Gastrocnemius medialis (tissue), 4 donors: ENCODE results near the gene LTBP1. TPM values are rescaled to one million over a fixed set of nuclear protein-coding genes. Genes with fewer than 3 reads are reported as not detected.

Experiments
- ATAC-seq, 2 donors: fragments of 150-250 bp; one replicate each; pipeline ENCODE4 v1.9.1; 2016
- DNase-seq, 2 donors: peaks; one replicate each; pipeline ENCODE4 v3.0.0-alpha.2; 2019
- H3K27ac ChIP-seq, 4 donors: fragments of 200-600 bp; sonication (generic); 1 replicate in 1 of 4; 2 replicates in 3 of 4; pipeline ENCODE4 v1.5.1; 2016 to 2018; ENCODE audit warnings: mild to moderate bottlenecking in 2 of 4, moderate library complexity in 1 of 4
- H3K27me3 ChIP-seq, 3 donors: fragments of 200-600 bp; sonication (generic) in 2 of 3; 1 replicate in 1 of 3; 2 replicates in 2 of 3; pipeline versions ENCODE4 v1.5.1 to v1.6.0; 2016 to 2019; ENCODE audit warnings: mild to moderate bottlenecking in 1 of 3, moderate library complexity in 1 of 3
- H3K36me3 ChIP-seq, 2 donors: fragments of 200-600 bp; sonication (generic) in 1 of 2; one replicate each; pipeline ENCODE4 v1.5.1; 2017 to 2018
- H3K4me1 ChIP-seq, 2 donors: fragments of 200-600 bp; sonication (generic) in 1 of 2; one replicate each; pipeline ENCODE4 v1.5.1; 2016 to 2017; ENCODE audit warnings: mild to moderate bottlenecking in 2 of 2
- H3K4me3 ChIP-seq, 4 donors: fragments of 200-600 bp; sonication (generic) in 3 of 4; 1 replicate in 1 of 4; 2 replicates in 3 of 4; pipeline ENCODE4 v1.5.1; 2016 to 2019; ENCODE audit warnings: mild to moderate bottlenecking in 2 of 4
- H3K9me3 ChIP-seq, 3 donors: fragments of 200-600 bp; sonication (generic) in 2 of 3; 1 replicate in 1 of 3; 2 replicates in 2 of 3; pipeline ENCODE4 v1.5.1; 2016 to 2019
- CTCF ChIP-seq, 5 experiments: fragments of 450-650 bp in 3 of 5; fragments of 200-600 bp in 2 of 5; sonication (generic) in 2 of 5; IDR thresholded peaks in 4 of 5; conservative IDR thresholded peaks in 1 of 5; 1 replicate in 4 of 5; 2 replicates in 1 of 5; pipeline ENCODE4 v1.5.1; 2016 to 2019; ENCODE audit warnings: antibody characterized with exemption in 5 of 5, mild to moderate bottlenecking in 3 of 5, moderate library complexity in 3 of 5
- POLR2A ChIP-seq, 2 donors: fragments of 450-650 bp; IDR thresholded peaks; one replicate each; pipeline ENCODE4 v1.6.1; 2017; ENCODE audit warnings: antibody characterized with exemption in 2 of 2, mild to moderate bottlenecking in 2 of 2, moderate library complexity in 2 of 2
- in situ Hi-C, 4 donors: fragments of 200-750 bp; cut with MboI; loops; one replicate each; pipeline versions ENCODE4 v1.15.0 to v1.8.0; 2017; ENCODE audit warnings: low sequenced_read_pairs in 4 of 4
- intact Hi-C: fragments of 100-400 bp; cut with DNase I; formaldehyde crosslinking; loops from one replicate; pipeline ENCODE4 v1.15.1; 2023; ENCODE audit warnings: low total_unique reads
- total RNA-seq, 4 donors: library from RNA; depleted of rRNA; stranded (reverse); fragments of >200 nt; gene quantifications; one replicate each; pipeline versions ENCODE4 v1.1.0 to v1.2.3, GENCODE V29; 2016

LTBP1 gene
- total RNA-seq, 4 donors from 2014 or later: 8.0 to 42.8 (median 18.4) TPM

- H3K27ac ChIP-seq: no peak overlapping the region
- DNase-seq (no peak), ATAC-seq (no peak)
- TF ChIP-seq CTCF (IDR thresholded peaks at IDR 0.05 in 4 of 5, conservative IDR thresholded peaks at IDR 0.05 in 1 of 5) (no peak), POLR2A (IDR thresholded peaks at IDR 0.05) (no peak)
- in situ Hi-C loops (loop anchor here in 1 of 4 donors (10.0 kb wide), 1 partner anchor 49 kb away; no protein-coding TSS in a partner anchor), intact Hi-C loops (no loop called here)
- H3K9me3 ChIP-seq: no peaks in the 10 kb centered on the region
- H3K36me3 ChIP-seq: no peaks in the 10 kb centered on the region
- no peaks in the 10 kb centered on the region for H3K27me3 ChIP-seq
- H3K4me3 ChIP-seq: no peak overlapping the region
- H3K4me1 ChIP-seq: peaks cover 25 to 32% of the 10 kb centered on the region in 2 donors
Measured at GRCh38 chr2:33083699-33084387, 137.1 kb downstream of the LTBP1 start.

GRCh38 chr2:33084433-33084832 is 137.7 kb downstream of the LTBP1 start:
- ATAC-seq (no peak), DNase-seq (no peak)
- Histone ChIP-seq H3K4me3 (no peak overlapping the region), H3K36me3 (no peaks in the 10 kb centered on the region), H3K27ac (no peak overlapping the region), H3K27me3 (no peaks in the 10 kb centered on the region), H3K4me1 (peaks cover 25 to 32% of the 10 kb centered on the region in 2 donors), H3K9me3 (no peaks in the 10 kb centered on the region)
- intact Hi-C loops: no loop called here
- TF ChIP-seq POLR2A (IDR thresholded peaks at IDR 0.05) (no peak), CTCF (IDR thresholded peaks at IDR 0.05 in 4 of 5, conservative IDR thresholded peaks at IDR 0.05 in 1 of 5) (no peak)
- in situ Hi-C loops: loop anchor here in 1 of 4 donors (10.0 kb wide), 1 partner anchor 50 kb away; no protein-coding TSS in a partner anchor

GRCh38 chr2:33085646-33086045 is 138.9 kb downstream of the LTBP1 start:
- H3K27me3 ChIP-seq: no peaks in the 10 kb centered on the region
- DNase-seq (no peak), ATAC-seq (no peak)
- H3K9me3 ChIP-seq: no peaks in the 10 kb centered on the region
- H3K4me3 ChIP-seq: no peak overlapping the region
- intact Hi-C loops (no loop called here), in situ Hi-C loops (loop anchor here in 1 of 4 donors (10.0 kb wide), 1 partner anchor 51 kb away; no protein-coding TSS in a partner anchor)
- no peaks in the 10 kb centered on the region for H3K36me3 ChIP-seq
- TF ChIP-seq CTCF (IDR thresholded peaks at IDR 0.05 in 4 of 5, conservative IDR thresholded peaks at IDR 0.05 in 1 of 5) (no peak), POLR2A (IDR thresholded peaks at IDR 0.05) (no peak)
- H3K27ac ChIP-seq: no peak overlapping the region
- peaks cover 25 to 32% of the 10 kb centered on the region in 2 donors for H3K4me1 ChIP-seq

- H3K36me3 ChIP-seq: no peaks in the 10 kb centered on the region
- intact Hi-C loops: no loop called here
- in situ Hi-C loops: loop anchor here in 1 of 4 donors (10.0 kb wide), 1 partner anchor 52 kb away; no protein-coding TSS in a partner anchor
- peak overlapping the region in 3 of 4 donors; percentile 8 to 54 (median 34) for H3K27ac ChIP-seq
- ATAC-seq (peak; percentile 47 to 81), DNase-seq (peak in 1 of 2 donors; percentile 17)
- no peaks in the 10 kb centered on the region for H3K27me3 ChIP-seq
- peak overlapping the region in 2 of 4 donors; percentile 7 to 9 for H3K4me3 ChIP-seq
- TF ChIP-seq POLR2A (IDR thresholded peaks at IDR 0.05): no peak
- TF ChIP-seq CTCF (IDR thresholded peaks at IDR 0.05 in 4 of 5, conservative IDR thresholded peaks at IDR 0.05 in 1 of 5): peak in 2 of 5 experiments; percentile 12 to 30
- peaks cover 25 to 32% of the 10 kb centered on the region in 2 donors for H3K4me1 ChIP-seq
- no peaks in the 10 kb centered on the region for H3K9me3 ChIP-seq
Measured at GRCh38 chr2:33086400-33087015, 139.8 kb downstream of the LTBP1 start.
